K562 (cell line): ENCODE results near the gene SLC3A2. TPM values are rescaled to one million over a fixed set of nuclear protein-coding genes. Genes with fewer than 3 reads are reported as not detected.
A peak's percentile ranks its signal among the peaks of the same experiment; 100 is the strongest.

ENCODE experiments used
- CREM ChIP-seq: IDR thresholded peaks from 2 replicates; pipeline ENCODE4 v1.6.1; 2014; ENCODE audit warnings: antibody characterized with exemption, low read depth
- ETV6 ChIP-seq, 3 experiments: fragments of 150-350 bp in 1 of 3; sonication (generic) in 1 of 3; formaldehyde crosslinking in 1 of 3; IDR thresholded peaks; 2 replicates each; pipeline versions ENCODE4 v1.6.1 to v1.8.0; 2014 to 2022; ENCODE audit warnings: borderline replicate concordance in 2 of 3, low read depth in 2 of 3, antibody characterized with exemption in 1 of 3, low read length in 1 of 3, mild to moderate bottlenecking in 1 of 3, missing genetic modification reagents in 1 of 3
- EWSR1 ChIP-seq: fragments of 450-650 bp; IDR thresholded peaks from 2 replicates; pipeline ENCODE4 v1.6.1; 2018; ENCODE audit warnings: borderline replicate concordance, mild to moderate bottlenecking, low read depth, moderate library complexity; ENCODE audit not compliant: partially characterized antibody
- FUS ChIP-seq: fragments of 200-400 bp; formaldehyde crosslinking; optimal IDR thresholded peaks from 2 replicates; pipeline ENCODE3; 2017; ENCODE audit warnings: low read depth, low read length
- HNRNPUL1 ChIP-seq: fragments of 200-400 bp; formaldehyde crosslinking; IDR thresholded peaks from 2 replicates; pipeline ENCODE4 v1.6.1; 2017; ENCODE audit warnings: low read length
- ILF3 ChIP-seq: fragments of 450-650 bp; IDR thresholded peaks from 2 replicates; pipeline ENCODE4 v1.6.1; 2018; ENCODE audit warnings: antibody characterized with exemption, mild to moderate bottlenecking, moderate library complexity, borderline replicate concordance
- LARP7 ChIP-seq: fragments of 450-650 bp; IDR thresholded peaks from 2 replicates; pipeline ENCODE4 v1.6.1; 2016
- POLR2AphosphoS5 ChIP-seq: IDR thresholded peaks from 2 replicates; pipeline ENCODE4 v1.6.1; 2011; ENCODE audit warnings: mild to moderate bottlenecking, low read depth, low read length, moderate library complexity; ENCODE audit not compliant: control insufficient read depth, insufficient read depth
- RBM22 ChIP-seq: fragments of 200-400 bp; formaldehyde crosslinking; IDR thresholded peaks from 2 replicates; pipeline ENCODE4 v1.6.1; 2018; ENCODE audit warnings: low read length, low read depth; ENCODE audit not compliant: poor library complexity, severe bottlenecking
- THRA ChIP-seq: fragments of 450-650 bp; IDR thresholded peaks from 2 replicates; pipeline ENCODE4 v1.6.1; 2017; ENCODE audit warnings: mild to moderate bottlenecking, moderate library complexity
- ZKSCAN3 ChIP-seq: fragments of 250-450 bp; sonication (Bioruptor Pico); IDR thresholded peaks from 2 replicates; pipeline ENCODE4 v1.4.0; 2020
- ZNF146 ChIP-seq: IDR thresholded peaks from one replicate; pipeline ENCODE4 v1.6.1; 2018; ENCODE audit warnings: missing compliant biosample characterization; ENCODE audit not compliant: unreplicated experiment
- ZNF165 ChIP-seq: fragments of 250-450 bp; sonication (Bioruptor Pico); IDR thresholded peaks from 2 replicates; pipeline ENCODE4 v1.4.0; 2020; ENCODE audit warnings: borderline replicate concordance
- ZNF174 ChIP-seq: fragments of 250-450 bp; sonication (Bioruptor Pico); IDR thresholded peaks from 2 replicates; pipeline ENCODE4 v1.4.0; 2020; ENCODE audit warnings: mild to moderate bottlenecking
- polyA plus RNA-seq, 8 experiments: library from polyadenylated mRNA; depleted of rRNA in 4 of 8; stranded (reverse) in 5 of 8; unstranded in 3 of 8; fragments of >200 nt; fragmentation: Nextera tagmentation in 2 of 8; fragmentation: Illumina TruSeq in 1 of 8; extraction: Ambion mirVana in 2 of 8; extraction: Trizol in 1 of 8; gene quantifications; 2 replicates each; pipeline versions ENCODE4 v1.2.1 to v1.2.3, GENCODE V29; 2011 to 2014; ENCODE audit warnings: inconsistent platforms in 1 of 8, missing spikeins in 1 of 8
- total RNA-seq, 7 experiments: library from RNA; depleted of rRNA in 6 of 7; stranded (reverse); fragments of >200 nt in 6 of 7; fragmentation: Illumina TruSeq in 2 of 7; extraction: Trizol in 2 of 7; gene quantifications; 2 replicates each; pipeline versions ENCODE4 v1.2.1 to v1.2.3, GENCODE V29; 2011 to 2021; ENCODE audit warnings: low replicate concordance in 1 of 7
- TF ChIP-seq, protein P1 (sequence below), 2 experiments: fragments of 450-650 bp; IDR thresholded peaks; 2 replicates each; pipeline ENCODE4 v1.6.1; 2016
- TF ChIP-seq, protein P2 (sequence below): IDR thresholded peaks from 2 replicates; pipeline ENCODE4 v1.6.1; 2016; ENCODE audit warnings: missing genetic modification characterization, missing compliant biosample characterization
- TF ChIP-seq, protein P3 (sequence below): sonication (generic); formaldehyde crosslinking; IDR thresholded peaks from 2 replicates; pipeline ENCODE4 v1.8.0; 2022; ENCODE audit warnings: missing genetic modification reagents, mild to moderate bottlenecking, borderline replicate concordance

The SLC3A2 gene
- total and polyA plus RNA-seq, 9 of the 15 experiments (the other 6 are each of a cell fraction or from before 2014, with no cell fraction given), result 20.0 to 296 (median 214) TPM

GRCh38 chr11:62831520-62832335, 49.0 kb upstream of the SLC3A2 start, which contains the start of gene STX5 (continued):
- TF ChIP-seq, protein P1, sequence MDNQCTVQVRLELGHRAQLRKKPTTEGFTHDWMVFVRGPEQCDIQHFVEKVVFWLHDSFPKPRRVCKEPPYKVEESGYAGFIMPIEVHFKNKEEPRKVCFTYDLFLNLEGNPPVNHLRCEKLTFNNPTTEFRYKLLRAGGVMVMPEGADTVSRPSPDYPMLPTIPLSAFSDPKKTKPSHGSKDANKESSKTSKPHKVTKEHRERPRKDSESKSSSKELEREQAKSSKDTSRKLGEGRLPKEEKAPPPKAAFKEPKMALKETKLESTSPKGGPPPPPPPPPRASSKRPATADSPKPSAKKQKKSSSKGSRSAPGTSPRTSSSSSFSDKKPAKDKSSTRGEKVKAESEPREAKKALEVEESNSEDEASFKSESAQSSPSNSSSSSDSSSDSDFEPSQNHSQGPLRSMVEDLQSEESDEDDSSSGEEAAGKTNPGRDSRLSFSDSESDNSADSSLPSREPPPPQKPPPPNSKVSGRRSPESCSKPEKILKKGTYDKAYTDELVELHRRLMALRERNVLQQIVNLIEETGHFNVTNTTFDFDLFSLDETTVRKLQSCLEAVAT (IDR thresholded peaks at IDR 0.05), result peak in 1 of 2 experiments; percentile 25; a peak in 2 of 4 replicates
- TF ChIP-seq ETV6 (IDR thresholded peaks at IDR 0.05; ENCODE audit: borderline replicate concordance in 1 of 2, low read depth in 2 of 2, low read length in 1 of 2) (no peak), ETV6 (CRISPR knock-in tag; IDR thresholded peaks at IDR 0.05; ENCODE audit: borderline replicate concordance) (no peak), ZKSCAN3 (no peak), FUS (no peak), ZNF174 (CRISPR knock-in tag) (no peak), ILF3 (no peak), LARP7 (peak; percentile 57; the same call in 1 of the 2 replicates), ZNF146 (no peak), HNRNPUL1 (no peak), CREM (peak; percentile 95), EWSR1 (no peak), RBM22 (peak; percentile 64), ZNF165 (CRISPR knock-in tag) (no peak), THRA (no peak), POLR2AphosphoS5 (peak; percentile 81)
- TF ChIP-seq, protein P2, sequence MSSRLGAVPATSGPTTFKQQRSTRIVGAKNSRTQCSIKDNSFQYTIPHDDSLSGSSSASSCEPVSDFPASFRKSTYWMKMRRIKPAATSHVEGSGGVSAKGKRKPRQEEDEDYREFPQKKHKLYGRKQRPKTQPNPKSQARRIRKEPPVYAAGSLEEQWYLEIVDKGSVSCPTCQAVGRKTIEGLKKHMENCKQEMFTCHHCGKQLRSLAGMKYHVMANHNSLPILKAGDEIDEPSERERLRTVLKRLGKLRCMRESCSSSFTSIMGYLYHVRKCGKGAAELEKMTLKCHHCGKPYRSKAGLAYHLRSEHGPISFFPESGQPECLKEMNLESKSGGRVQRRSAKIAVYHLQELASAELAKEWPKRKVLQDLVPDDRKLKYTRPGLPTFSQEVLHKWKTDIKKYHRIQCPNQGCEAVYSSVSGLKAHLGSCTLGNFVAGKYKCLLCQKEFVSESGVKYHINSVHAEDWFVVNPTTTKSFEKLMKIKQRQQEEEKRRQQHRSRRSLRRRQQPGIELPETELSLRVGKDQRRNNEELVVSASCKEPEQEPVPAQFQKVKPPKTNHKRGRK (tag), result no peak
- TF ChIP-seq, protein P3, sequence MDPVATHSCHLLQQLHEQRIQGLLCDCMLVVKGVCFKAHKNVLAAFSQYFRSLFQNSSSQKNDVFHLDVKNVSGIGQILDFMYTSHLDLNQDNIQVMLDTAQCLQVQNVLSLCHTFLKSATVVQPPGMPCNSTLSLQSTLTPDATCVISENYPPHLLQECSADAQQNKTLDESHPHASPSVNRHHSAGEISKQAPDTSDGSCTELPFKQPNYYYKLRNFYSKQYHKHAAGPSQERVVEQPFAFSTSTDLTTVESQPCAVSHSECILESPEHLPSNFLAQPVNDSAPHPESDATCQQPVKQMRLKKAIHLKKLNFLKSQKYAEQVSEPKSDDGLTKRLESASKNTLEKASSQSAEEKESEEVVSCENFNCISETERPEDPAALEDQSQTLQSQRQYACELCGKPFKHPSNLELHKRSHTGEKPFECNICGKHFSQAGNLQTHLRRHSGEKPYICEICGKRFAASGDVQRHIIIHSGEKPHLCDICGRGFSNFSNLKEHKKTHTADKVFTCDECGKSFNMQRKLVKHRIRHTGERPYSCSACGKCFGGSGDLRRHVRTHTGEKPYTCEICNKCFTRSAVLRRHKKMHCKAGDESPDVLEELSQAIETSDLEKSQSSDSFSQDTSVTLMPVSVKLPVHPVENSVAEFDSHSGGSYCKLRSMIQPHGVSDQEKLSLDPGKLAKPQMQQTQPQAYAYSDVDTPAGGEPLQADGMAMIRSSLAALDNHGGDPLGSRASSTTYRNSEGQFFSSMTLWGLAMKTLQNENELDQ (CRISPR knock-in tag), result no peak
